IPS DF 6.9 (cell line): ENCODE measurements around the gene NBAS.
"Not testable (repeated sequence)": the region's sequence is repeated elsewhere in the genome, so short reads cannot be mapped to it uniquely, and the experiment has no call there.

ENCODE experiments used
- DNase-seq: peaks from one replicate; pipeline ENCODE4 v3.0.0-alpha.2; 2013; ENCODE audit warnings: low read depth, low spot score
- H3K27ac ChIP-seq: one replicate; pipeline ENCODE4 v1.5.1; 2013; ENCODE audit warnings: low read length, control low read depth
- H3K27me3 ChIP-seq: 2 replicates; pipeline ENCODE4 v1.6.1; 2013; ENCODE audit warnings: mild to moderate bottlenecking, low read length; ENCODE audit not compliant: control insufficient read depth, insufficient read depth
- H3K36me3 ChIP-seq: 2 replicates; pipeline ENCODE4 v1.6.1; 2013; ENCODE audit warnings: low read length; ENCODE audit not compliant: control insufficient read depth, insufficient read depth
- H3K4me1 ChIP-seq: 2 replicates; pipeline ENCODE4 v1.6.1; 2013; ENCODE audit warnings: low read length; ENCODE audit not compliant: control insufficient read depth, insufficient read depth
- H3K4me3 ChIP-seq: 2 replicates; pipeline ENCODE4 v1.5.1; 2013; ENCODE audit warnings: mild to moderate bottlenecking, low read length
- H3K9me3 ChIP-seq: 2 replicates; pipeline ENCODE4 v1.6.1; 2013; ENCODE audit warnings: low read length, inconsistent platforms; ENCODE audit not compliant: control insufficient read depth, insufficient read depth
- WGBS: extraction: QIAGEN DNeasy Blood & Tissue Kit; methylation state at CpG from one replicate; pipeline ENCODE4 v1.1.7; 2013; ENCODE audit warnings: mixed read lengths, missing lambda C conversion rate; ENCODE audit not compliant: insufficient read length, insufficient coverage; 5-methylcytosine and 5-hydroxymethylcytosine counted together

NBAS gene

DNA sequence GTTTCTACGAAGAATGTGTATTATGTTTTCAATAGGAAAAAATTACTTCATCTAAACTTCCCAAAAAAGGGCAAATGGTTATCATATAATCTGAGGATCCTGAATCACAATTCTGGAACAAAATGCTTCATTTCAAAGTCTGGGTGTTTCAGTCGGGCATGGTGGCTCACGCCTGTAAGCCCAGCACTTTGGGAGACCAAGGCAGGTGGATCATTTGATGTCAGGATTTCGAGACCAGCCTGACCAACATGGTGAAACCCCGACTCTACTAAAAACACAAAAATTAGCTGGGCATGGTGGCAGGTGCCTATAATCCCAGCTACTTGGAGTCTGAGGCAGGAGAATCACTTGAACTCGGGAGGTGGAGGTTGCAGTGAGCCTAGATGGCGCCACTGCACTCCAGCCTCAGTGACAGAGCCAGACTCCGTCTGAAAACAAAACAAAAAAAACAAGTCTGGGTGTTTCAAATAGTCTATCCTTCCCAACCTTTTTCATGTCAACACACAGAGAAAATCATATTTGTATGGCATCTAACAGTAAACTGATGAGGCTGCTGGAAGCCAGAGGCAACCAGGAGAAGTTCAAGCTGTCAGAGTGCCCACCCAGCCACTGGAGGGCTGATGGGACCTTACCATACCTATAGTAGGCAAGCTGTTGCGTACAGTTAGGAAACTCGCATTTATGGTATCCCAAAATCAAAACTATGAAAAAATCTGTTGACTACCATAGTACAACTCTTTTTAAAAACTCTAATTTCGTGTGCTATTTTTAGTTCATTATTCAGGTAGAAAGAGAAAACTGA, 14.6 kb downstream of the NBAS start:
- Histone ChIP-seq H3K4me1 (no peaks in the 10 kb centered on the region), H3K27me3 (no peaks in the 10 kb centered on the region), H3K36me3 (no peaks in the 10 kb centered on the region), H3K9me3 (no peaks in the 10 kb centered on the region), H3K27ac (no peak overlapping the region), H3K4me3 (no peak overlapping the region)
- no peak for DNase-seq
- no CpG with 5 or more reads among the region's 11 CpGs for WGBS

DNA sequence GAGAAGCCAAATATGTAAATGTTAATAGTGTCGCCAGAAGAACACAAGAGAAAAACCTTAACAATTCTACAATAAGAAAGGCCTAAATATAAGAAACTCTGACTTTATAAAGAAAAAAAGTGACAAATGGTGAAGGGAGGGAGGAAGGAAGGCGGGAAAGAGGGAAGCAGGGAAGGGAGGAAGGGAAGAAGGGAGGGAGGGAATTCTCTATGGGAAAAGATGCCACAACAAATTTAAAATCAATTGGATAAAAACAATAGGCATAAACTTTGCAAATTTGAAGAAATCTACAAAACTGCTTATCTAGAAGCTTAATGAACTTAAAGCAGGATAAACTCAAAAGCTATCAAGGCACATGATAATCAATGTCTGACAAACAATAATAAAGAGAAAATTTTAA, 16.9 kb downstream of the NBAS start:
- no peaks in the 10 kb centered on the region for H3K4me1 ChIP-seq
- H3K4me3 ChIP-seq: no peak overlapping the region
- no peak for DNase-seq
- H3K9me3 ChIP-seq: no peaks in the 10 kb centered on the region
- no peaks in the 10 kb centered on the region for H3K36me3 ChIP-seq
- no peaks in the 10 kb centered on the region for H3K27me3 ChIP-seq
- no CpG with 5 or more reads among the region's 2 CpGs for WGBS
- H3K27ac ChIP-seq: no peak overlapping the region

DNA sequence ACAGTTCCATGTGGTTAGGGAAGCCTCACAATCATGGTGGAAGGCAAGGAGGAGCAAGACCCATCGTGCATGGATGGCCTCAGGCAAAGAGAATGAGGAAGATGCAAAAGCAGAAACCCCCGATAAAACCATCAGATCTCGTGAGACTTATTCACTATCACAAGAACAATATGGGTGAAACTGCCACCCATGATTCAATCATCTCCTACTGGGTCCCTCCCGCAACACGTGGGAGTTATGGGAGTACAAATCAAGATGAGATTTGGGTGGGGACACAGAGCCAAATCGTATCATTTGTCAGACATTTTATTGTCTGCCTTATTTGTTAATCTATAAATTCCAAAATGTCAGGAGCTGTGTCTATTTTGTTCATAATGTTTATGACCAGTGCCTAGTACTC, 17.6 kb downstream of the NBAS start:
- no peak for DNase-seq
- Histone ChIP-seq H3K27ac (no peak overlapping the region), H3K4me3 (no peak overlapping the region), H3K36me3 (no peaks in the 10 kb centered on the region), H3K4me1 (no peaks in the 10 kb centered on the region), H3K9me3 (no peaks in the 10 kb centered on the region), H3K27me3 (no peaks in the 10 kb centered on the region)
- WGBS: no CpG with 5 or more reads among the region's 6 CpGs

DNA sequence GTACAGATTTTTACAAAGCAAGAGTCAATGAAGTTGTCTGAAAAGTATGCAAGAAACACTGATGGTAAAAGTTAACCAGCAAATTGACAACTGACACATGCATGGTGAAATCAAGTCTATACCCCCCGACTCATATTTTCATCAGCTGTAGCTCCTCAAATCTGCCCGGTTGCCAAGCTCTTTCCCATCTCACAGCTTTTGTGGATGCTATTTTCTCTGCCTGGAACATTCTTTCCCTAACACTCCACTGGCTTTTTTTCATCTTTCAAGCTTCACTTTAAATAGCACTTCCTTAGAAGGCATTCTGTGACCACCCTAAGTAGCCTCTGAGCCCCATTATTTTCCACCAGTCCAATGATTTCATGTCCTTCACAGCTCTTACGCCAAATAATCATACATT, 18.1 kb downstream of the NBAS start:
- no peaks in the 10 kb centered on the region for H3K27me3 ChIP-seq
- no peak for DNase-seq
- no CpG with 5 or more reads among the region's 3 CpGs for WGBS
- no peaks in the 10 kb centered on the region for H3K36me3 ChIP-seq
- no peaks in the 10 kb centered on the region for H3K9me3 ChIP-seq
- no peak overlapping the region for H3K27ac ChIP-seq
- no peak overlapping the region for H3K4me3 ChIP-seq
- H3K4me1 ChIP-seq: no peaks in the 10 kb centered on the region

DNA sequence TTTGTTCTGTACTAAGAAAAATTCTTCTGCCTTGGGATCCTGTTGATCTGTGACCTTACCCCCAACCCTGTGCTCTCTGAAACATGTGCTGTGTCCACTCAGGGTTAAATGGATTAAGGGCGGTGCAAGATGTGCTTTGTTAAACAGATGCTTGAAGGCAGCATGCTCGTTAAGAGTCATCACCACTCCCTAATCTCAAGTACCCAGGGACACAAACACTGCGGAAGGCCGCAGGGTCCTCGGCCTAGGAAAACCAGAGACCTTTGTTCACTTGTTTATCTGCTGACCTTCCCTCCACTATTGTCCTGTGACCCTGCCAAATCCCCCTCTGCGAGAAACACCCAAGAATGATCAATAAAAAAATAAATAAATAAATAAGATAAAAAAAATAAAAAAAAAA, 18.9 kb downstream of the NBAS start:
- H3K4me1 ChIP-seq, H3K4me3 ChIP-seq, H3K27me3 ChIP-seq, H3K36me3 ChIP-seq, DNase-seq, H3K27ac ChIP-seq, H3K9me3 ChIP-seq: not testable (repeated sequence)
- WGBS: no CpG with 5 or more reads among the region's 6 CpGs

DNA sequence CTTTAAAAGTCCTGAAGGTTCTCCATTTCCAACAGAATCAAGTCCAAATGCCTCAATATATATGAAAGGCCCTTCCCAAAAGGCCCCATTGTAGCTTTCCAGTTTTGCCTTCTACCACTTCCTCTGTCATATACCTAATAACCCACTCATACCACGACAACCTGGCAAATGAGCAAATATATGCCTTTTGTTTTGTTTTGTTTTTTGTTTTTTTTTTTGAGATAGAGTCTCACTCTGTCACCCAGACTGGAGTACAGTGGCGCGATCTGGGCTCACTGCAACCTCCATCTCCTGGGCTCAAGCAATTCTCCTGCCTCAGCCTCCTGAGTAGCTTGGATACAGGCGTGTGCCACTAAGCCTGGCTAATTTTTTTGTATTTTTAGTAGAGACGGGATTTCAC, 20.6 kb downstream of the NBAS start:
- not testable (repeated sequence) for H3K9me3 ChIP-seq, DNase-seq, H3K4me3 ChIP-seq, H3K27me3 ChIP-seq, H3K27ac ChIP-seq, H3K36me3 ChIP-seq, H3K4me1 ChIP-seq
- WGBS: no CpG with 5 or more reads among the region's 5 CpGs

DNA sequence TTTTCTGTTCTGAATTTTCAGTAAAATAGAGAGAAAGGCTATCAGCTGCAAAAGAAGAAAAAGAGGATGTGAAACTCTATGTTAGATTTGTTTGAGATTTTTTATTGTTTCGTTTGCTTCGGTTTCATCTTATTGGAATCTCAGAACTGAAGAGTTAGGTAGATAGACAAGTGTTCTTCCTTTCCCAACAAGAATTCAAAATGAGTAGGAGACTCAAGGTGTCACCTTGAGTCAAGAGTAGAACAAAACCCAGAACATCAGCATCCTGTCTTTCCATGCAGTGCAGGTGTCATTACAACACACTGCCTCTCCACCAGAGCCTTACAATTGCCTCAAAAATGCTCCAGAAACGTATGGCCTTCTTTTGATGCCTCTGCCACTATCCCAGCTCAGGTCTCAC, 21.1 kb downstream of the NBAS start:
- no peak for DNase-seq
- no peaks in the 10 kb centered on the region for H3K9me3 ChIP-seq
- no peak overlapping the region for H3K27ac ChIP-seq
- H3K27me3 ChIP-seq: no peaks in the 10 kb centered on the region
- no CpG with 5 or more reads among the region's 3 CpGs for WGBS
- H3K4me3 ChIP-seq: no peak overlapping the region
- H3K4me1 ChIP-seq: no peaks in the 10 kb centered on the region
- H3K36me3 ChIP-seq: no peaks in the 10 kb centered on the region

DNA sequence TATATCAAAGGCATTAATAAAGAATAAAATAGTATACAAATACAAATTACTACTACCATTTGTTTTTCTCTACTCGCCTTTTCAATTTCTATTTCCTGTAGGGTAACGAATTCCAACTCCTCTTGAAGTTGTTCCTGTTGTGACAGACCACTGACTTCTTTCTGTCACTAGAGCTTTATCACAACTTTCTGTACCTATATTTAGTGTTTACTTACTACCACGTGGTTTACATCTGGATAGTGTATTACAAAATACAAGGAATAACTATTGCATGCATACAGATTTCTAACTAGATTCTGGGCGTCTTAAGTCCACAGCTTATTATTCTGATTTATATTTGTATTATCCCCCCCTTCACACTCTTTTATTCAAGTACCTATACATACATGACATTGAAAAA, 22.3 kb downstream of the NBAS start:
- Histone ChIP-seq H3K4me1 (no peaks in the 10 kb centered on the region), H3K27me3 (no peaks in the 10 kb centered on the region), H3K9me3 (no peaks in the 10 kb centered on the region), H3K4me3 (no peak overlapping the region), H3K27ac (no peak overlapping the region), H3K36me3 (no peaks in the 10 kb centered on the region)
- no CpG with 5 or more reads among the region's 4 CpGs for WGBS
- no peak for DNase-seq

DNA sequence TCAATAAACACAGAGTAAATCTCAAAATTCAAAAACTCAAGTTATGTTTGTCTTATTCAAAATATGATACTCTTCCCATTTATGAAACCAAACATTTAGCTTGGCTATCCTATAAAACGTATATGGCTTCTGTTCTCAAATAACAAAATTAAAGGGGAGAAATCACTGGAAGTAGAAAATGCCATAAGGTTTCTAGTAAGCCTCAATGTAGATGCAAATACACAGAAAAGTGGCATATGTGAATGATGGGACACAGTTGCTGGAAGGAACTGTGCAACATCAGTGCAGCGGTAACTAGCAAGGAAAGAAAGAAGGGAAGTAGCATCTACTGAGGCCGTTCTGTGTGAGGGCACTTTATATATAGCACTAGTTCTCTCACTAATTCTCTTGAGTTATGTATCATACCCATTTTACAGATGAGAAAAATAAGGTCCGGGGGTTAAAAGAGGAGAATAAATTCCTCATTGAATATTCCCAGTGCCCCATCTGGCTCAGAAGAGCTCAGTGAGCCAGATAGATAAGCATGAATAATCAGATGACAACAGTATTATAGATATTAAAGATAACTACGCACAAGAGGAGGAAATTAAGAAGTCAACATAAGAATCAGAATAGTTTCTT, 27.2 kb downstream of the NBAS start:
- H3K4me1 ChIP-seq: no peaks in the 10 kb centered on the region
- no peaks in the 10 kb centered on the region for H3K9me3 ChIP-seq
- H3K4me3 ChIP-seq: no peak overlapping the region
- no peaks in the 10 kb centered on the region for H3K27me3 ChIP-seq
- H3K27ac ChIP-seq: no peak overlapping the region
- no peak for DNase-seq
- WGBS: no CpG with 5 or more reads among the region's 5 CpGs
- no peaks in the 10 kb centered on the region for H3K36me3 ChIP-seq

DNA sequence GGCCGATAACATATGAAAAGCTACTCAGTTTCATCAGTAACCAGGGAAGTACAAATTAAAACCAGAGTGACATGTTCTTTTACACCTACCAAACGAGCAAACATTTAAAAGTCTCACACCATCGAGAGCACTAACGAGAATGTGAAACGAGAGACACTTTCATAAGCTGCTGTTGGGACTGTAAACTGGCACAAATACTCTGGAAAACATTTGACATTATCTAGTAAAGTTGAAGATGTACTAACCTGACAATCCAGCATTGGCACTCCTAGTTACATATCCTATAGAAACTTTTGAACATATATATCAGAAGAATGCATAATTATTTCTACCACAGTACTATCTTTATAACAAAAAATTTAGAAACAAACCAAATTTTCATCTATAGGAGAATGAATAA, 28.1 kb downstream of the NBAS start:
- H3K36me3 ChIP-seq: no peaks in the 10 kb centered on the region
- WGBS: no CpG with 5 or more reads among the region's 5 CpGs
- no peaks in the 10 kb centered on the region for H3K4me1 ChIP-seq
- H3K4me3 ChIP-seq: no peak overlapping the region
- H3K27me3 ChIP-seq: no peaks in the 10 kb centered on the region
- no peak for DNase-seq
- no peak overlapping the region for H3K27ac ChIP-seq
- H3K9me3 ChIP-seq: no peaks in the 10 kb centered on the region
